LoVo (cell line): ENCODE measurements around the gene CLIC3.

Experiments used
- DNase-seq: peaks from one replicate; pipeline ENCODE4 v3.0.0-alpha.2; 2016; ENCODE audit warnings: low spot score

The CLIC3 gene

DNA sequence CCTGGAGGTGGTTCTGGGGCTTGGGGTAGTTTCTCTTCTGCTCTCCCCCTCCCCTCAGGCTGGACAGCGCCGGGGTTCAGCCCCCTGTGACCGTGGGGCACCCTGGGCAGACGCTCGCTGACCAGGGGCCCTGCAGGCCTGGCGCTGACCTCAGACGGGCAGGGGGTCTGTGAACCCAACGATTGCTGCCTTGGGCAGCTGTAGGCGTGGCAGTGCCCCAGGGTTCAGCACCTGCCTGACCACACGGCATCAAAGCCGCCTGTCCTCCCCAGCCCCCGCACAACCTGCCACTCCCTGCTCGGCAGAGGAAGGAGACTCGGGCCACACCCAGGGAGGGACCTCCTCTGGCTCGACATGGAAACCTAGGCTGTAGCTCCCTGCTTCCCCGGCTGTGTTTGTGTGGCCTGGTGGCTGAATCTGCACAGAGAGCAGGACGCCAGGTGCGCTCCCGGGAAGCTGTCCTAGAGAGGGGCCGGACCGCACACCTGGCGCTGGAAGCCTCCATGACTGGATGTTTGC is 32.1 kb downstream of the CLIC3 start:
- peak; percentile 63 for DNase-seq

DNA sequence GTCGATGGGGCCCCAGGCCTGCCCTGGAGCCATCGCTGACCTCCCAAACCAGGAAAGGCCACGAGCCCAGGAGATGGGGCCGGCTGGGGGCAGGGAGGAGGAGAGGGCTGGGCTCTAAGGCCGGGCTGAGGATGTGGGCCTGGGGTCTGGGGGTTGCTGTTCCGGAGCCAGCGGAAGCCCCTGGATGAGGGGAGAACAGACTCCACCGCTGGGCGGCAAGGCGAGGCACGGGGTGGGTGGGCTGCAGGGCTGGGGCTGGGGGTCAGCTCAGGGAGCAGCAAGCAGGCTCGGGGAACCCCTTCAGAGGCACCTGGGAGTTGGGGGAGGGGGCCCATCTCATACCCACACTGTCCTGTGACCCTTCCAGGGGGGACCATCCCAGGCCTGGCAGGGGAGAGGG is 32.6 kb downstream of the CLIC3 start:
- no peak for DNase-seq

DNA sequence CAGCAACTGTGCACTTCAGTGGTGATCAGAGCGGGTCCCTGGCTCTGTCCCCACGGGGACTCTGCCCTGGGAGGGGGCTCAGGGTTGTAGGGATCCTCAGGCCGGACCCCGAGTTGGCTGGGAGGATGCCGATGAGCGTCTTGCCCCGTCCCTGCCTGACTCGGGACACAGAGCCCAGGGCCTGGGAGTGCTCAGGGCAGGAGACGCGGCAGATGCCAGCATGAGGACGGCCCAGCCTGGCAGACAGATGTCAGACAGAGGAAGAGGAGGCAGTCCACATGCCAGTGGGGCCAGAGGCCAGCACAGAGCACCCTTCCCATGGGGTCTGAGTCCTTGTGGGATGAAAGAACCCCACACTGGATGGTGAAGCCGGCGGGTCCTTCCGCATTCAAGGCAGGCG is 33.0 kb downstream of the CLIC3 start:
- no peak for DNase-seq

DNA sequence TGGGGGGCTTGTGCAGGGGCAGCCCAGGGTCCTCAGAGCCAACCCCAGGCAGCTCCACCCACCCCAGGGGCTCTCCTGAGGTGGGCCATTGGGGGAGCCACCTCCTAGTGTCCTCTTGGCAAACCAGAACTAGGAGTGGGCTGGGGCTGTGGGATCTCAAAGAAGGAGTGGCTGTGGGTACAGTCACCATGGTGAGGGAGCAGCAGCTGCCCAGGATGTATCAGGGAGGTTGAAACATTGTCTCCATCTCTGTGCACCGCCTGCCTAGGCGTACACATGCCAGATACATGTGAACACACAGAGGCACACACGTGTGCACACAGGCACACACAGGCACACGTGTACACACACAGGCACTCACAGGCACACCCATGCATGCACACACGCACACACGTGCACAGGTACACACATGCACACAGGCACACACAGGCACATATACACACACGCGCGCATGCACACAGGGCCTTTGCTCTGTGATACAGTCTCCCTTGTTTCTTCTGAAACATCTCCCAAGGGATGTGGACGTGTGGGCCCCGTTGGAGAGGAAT is 33.6 kb downstream of the CLIC3 start:
- no peak for DNase-seq

DNA sequence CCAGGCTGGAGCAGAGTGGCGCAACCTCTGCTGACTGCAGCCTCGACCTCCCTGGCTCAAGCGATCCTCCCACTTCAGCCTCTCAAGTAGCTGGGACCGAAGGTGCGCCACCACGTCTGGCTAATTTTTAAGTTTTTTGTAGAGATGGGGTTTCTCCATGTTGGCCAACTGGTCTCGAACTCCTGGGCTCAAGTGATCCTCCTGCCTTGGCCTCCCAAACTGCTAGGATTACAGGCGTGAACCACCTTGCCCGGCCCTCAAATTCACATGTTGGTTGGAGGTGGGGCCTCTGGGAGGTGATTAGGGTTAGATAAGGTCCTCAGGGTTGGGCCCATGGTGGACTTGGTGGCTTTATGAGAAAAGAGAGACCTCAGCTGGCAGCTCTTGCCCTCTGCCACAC is 34.2 kb downstream of the CLIC3 start:
- no peak for DNase-seq

DNA sequence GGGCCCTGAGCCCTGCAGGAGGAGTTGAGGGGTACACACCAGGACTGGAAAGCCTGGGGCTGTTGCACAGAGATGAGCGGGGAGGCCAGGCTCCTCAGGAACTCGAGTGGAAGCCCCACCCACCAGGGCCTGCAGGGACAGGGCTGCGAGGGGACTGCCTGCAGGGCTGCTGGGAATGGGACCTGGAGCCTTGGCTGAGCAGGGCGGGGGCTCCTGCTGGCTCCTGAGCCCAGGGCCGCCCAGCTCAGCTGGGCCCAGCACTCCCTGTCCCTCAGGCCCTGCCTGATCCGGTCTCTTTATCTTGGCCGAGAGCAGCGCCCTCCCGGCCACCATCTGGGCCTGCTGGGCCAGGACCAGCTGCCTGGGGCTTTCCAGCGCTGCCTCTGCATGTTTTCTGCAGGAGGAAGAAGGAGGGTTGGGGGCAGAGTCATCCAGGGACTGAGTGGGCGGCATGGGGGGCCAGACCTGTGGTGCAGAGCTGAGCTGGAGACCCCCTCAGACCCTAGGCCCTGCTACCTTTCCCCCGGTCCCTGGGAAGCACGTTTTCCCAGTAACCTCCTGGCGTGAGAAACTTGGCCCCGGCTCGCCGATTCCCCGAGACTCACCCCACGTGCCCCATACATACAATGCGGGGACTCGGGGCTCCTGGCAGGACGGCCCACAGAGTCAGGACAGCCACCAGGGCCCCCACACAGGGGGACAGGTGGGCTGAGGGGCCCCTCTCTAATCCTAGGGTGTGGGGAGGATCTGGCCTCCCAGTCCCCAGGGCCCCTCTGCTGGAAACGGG is 34.9 kb downstream of the CLIC3 start:
- DNase-seq, result no peak

- DNase-seq, result no peak
Observed at GRCh38 chr9:136960938-136961275, 35.5 kb downstream of the CLIC3 start.

- DNase-seq, result no peak
Observed at GRCh38 chr9:136960212-136960937, 36.0 kb downstream of the CLIC3 start.

- no peak for DNase-seq
Observed at GRCh38 chr9:136958898-136959850, 37.2 kb downstream of the CLIC3 start.

GRCh38 chr9:136958473-136958872 is 37.9 kb downstream of the CLIC3 start:
- no peak for DNase-seq

- DNase-seq, result no peak
Observed at GRCh38 chr9:136957901-136958300, 38.5 kb downstream of the CLIC3 start.

DNA sequence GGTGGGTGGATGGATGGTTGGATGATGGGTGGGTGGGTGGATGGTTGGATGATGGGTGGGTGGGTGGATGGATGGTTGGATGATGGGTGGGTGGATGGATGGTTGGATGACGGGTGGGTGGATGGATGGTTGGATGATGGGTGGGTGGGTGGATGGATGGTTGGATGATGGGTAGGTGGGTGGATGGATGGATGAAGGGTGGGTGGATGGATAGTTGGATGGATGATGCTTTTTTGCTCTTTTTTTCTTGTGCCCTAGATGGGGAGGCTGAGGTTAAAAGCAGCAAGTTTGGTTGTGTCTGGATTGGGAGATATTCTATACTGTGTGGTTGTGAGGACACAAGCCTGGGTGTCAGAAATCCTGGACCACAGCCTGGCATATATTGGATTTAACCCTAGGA is 38.9 kb downstream of the CLIC3 start:
- DNase-seq, result no peak

DNA sequence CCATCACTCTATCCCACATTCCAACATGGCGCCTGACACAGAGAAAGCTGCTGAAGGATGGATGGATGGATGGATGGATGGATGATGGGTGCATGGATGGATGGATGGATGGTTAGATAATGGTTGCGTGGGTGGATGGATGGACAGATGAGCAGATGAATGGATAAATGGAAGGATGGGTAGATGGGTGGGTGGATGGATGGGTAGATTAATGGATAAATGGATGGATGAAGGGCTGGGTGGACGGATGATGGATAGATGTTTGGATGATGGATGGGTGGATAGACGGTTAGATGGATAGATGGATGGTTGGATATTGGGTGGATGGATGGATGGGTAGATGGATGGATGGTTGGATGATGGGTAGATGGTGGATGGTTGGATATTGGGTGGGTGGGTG is 39.8 kb downstream of the CLIC3 start:
- DNase-seq, result no peak

DNA sequence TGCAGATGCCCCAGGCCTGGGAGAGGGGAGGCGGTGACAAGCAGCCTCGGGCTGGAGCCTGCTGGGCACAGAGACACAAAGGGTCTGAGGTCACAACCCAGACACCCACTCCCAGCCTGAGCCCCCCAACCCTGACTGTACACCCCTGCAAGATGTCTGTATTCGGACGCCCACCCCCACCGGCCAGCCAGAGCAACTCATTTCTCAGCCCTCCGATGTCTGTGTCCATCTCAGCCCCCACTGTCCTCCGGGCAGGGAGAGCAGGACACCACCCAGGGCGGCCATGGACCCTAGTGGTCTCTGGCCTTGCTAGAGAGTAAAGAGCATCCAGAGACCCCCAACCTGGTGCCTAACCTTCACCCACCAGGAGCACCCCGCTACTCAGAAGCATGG is 40.4 kb downstream of the CLIC3 start:
- DNase-seq, result no peak

DNA sequence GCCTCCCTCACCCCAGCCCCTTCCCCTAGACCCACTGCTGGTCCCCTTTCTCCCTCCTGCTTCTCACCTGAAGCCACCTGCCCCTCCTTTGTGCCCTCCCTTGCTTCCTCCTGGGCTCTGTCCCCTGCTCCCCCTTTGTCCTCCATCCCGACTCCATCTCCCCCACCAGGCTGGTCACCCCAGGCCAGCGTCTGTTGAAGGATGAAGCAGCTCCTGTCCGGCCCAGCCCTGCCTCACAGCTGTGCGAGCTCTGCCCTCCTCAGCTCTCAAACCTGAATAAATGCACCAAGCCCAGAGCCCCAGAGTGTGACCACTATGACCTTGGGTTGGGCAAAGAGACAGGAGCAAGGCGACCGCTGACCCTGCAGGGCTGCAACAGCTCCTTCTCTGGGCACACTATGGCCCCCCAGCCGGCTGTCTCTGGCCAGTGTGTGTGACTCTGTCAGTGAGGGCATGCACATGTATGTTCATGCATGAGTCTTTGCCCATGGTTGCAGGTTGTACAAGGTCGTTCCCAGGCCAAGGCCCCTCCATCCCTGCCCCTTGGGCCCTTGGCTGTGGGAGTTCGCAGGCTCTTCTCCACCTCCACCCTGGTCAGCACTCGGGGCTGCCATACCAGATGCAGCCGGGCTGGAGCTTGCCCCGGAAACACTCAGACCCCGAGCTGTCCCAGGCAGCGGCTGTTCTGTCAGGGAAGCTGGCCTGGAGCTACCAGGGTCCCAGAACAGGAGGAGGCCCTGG is 41.0 kb downstream of the CLIC3 start:
- DNase-seq, result no peak

DNA sequence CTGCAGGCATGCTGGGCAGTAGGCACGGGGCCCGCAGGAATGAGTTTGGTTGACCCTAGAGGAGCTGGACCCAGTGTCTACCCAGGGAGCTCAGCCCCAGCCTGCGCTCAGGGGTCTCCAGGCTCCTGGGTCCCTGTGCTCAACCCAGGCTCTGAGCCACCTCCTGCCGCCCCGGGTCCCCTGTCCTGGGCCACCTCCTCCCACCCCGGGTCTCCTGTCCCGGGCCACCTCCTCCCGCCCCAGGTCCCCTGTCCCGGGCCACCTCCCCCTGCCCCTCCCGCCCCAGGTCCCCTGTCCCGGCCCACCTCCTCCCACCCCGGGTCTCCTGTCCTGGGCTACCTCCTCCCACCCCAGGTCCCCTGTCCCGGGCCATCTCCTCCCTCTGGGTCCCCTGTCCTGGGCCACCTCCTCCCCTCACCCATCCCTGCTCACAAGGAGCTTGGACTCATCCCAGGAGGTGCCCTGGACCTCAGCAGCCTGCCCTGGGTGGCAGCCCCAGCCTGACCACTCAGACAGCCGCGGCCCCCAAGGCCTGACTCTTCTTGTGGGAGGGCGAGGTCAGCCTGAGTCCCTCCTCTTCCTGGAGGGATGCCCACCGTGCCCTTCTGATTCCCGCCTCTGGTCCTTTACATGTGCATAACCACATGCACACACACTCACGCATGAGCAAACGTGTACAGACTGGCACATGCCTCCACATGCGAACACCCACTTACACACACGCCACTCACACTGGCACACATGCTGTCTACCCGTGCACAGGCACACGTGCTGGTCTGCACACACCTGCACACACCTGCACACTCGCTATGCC is 41.9 kb downstream of the CLIC3 start:
- no peak for DNase-seq

GRCh38 chr9:136953771-136954269 is 42.5 kb downstream of the CLIC3 start:
- no peak for DNase-seq

GRCh38 chr9:136952876-136953770 is 43.2 kb downstream of the CLIC3 start:
- DNase-seq, result no peak

DNA sequence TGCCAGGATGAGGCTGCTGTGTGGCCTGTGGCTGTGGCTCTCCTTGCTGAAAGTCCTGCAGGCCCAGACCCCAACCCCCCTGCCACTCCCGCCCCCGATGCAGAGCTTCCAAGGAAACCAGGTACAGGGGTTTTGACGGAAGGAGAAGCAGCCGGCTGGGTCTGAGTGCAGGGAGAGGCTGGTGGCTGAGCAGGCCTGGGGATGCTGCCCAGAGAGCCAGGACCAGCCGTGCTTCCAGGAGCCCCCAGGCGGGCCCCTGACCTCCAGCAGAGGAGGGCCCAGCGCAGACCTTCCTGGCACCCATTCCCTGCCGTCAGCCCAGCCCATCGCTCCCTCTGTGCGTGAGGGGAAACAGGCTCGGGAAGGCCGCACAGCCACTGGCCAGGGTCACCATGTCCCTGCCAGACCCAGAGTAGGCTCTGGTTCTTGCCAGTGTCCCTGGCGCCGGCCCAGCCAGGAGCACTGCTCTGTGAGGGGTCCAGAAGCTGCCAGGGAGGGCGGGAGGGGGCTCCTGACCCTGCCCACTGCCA is 44.0 kb downstream of the CLIC3 start:
- no peak for DNase-seq
